ENCODE results near the gene STON2.
A peak's percentile ranks its signal among the peaks of the same experiment; 100 is the strongest.

STON2 gene

DNA sequence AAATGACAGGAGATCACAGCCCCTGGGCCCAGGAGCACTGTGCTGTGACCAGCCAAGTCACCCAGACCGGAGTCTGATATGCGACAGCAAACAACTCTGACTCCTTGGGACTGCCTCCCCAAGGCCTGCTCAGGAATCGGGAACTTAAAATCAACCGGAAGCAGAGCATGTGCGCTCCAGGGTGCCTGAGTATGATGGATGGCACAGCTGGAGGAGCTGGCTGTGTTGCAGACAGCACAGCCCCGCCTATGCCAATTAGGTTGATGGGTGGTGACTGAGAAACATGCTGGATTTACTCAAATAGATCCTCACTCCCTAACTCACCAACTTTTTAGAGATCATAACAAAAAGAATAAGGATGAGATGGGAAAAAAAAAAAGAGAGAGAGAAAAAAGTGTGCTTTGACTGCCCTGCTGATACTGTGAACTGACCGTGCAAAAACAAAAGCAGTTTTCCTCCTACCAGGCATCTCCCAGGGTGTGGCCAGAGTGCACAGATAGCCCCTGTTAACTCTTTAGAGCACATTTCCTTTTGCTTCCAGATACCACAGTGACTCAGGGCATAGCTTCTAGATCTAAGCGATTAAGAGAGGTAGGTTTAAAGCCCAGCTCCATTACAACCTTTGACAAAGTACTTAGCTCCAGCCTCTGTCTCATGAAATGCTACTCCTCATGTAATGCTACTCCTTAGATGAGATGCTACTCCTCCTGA is 27.4 kb upstream of the STON2 start:
- no peak for DNase-seq (ENCODE audit: low read depth)
- H3K4me3 ChIP-seq (ENCODE audit: low read depth, low read length): no peak overlapping the region

DNA sequence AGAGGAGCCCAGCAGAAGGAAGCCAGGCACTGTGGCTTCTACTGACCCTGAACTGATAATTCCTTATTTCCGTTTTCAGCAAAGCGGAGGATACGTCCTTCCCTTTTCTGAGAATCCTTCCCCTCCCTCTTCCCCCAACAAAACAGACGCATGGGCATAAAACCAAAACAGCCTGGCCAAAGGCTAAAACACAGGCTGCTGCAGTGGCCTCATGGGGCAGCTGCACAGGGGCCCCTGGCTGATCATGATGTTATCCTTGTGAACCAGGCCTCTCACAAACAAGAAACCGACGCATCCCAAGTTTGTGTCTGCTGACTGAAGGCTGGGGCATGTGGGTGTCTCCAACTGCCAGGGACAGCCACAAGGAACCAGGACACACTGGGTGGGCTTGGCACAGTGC is 23.4 kb upstream of the STON2 start:
- no peak overlapping the region for H3K4me3 ChIP-seq (ENCODE audit: low read depth, low read length)
- DNase-seq (ENCODE audit: low read depth): no peak

DNA sequence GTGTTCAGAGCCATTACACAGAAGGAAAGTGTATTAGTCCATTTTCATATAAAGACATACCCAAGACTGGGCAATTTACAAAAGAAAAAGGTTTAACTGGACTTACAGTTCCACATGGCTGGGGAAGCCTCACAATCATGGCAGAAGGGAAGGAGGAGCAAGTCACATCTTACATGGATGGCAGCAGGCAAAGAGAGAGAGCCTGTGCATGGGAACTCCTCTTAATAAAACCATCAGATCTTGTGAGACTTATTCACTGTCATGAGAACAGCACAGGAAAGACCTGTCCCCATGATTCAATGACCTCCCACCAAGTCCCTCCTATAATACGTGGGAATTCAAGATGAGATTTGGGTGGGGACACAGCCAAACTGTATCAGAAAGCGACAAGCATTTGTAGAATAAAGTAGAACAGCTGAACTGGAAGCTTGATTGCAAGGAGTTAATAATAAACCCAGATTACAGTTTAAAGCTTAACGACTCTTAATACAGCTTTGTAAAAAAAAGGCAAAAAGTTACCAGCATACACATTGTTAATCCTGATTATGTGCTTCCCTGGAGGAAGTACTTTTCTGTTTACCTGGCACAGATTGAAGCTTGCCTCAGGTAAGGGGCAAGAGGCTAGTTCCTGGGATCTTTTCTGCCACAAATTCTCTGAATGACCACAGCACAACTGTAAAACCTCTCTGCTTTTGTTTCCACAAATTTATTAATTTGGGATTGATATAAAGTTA is 18.1 kb upstream of the STON2 start:
- H3K4me3 ChIP-seq (ENCODE audit: low read depth, low read length): no peak overlapping the region
- no peak for DNase-seq (ENCODE audit: low read depth)

DNA sequence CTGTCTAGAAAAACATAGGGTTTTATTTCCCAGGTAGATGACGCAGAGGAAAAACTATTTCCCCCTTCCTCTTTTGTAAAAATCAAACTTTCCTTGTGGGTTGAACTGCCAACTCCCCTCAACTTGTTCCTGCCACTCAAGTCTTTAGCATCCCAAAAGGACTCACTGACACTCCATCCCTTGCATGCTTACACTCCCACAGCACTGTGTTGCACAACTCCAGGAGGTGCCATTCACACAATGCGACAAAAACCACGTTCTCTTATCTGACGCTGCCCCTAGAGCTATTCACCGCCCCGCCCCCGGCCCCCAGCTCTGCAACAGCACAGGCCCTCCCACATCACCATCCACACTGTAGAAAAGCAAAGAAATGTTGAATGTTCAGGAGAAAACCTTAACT is 16.9 kb upstream of the STON2 start:
- no peak overlapping the region for H3K4me3 ChIP-seq (ENCODE audit: low read depth, low read length)
- no peak for DNase-seq (ENCODE audit: low read depth)

DNA sequence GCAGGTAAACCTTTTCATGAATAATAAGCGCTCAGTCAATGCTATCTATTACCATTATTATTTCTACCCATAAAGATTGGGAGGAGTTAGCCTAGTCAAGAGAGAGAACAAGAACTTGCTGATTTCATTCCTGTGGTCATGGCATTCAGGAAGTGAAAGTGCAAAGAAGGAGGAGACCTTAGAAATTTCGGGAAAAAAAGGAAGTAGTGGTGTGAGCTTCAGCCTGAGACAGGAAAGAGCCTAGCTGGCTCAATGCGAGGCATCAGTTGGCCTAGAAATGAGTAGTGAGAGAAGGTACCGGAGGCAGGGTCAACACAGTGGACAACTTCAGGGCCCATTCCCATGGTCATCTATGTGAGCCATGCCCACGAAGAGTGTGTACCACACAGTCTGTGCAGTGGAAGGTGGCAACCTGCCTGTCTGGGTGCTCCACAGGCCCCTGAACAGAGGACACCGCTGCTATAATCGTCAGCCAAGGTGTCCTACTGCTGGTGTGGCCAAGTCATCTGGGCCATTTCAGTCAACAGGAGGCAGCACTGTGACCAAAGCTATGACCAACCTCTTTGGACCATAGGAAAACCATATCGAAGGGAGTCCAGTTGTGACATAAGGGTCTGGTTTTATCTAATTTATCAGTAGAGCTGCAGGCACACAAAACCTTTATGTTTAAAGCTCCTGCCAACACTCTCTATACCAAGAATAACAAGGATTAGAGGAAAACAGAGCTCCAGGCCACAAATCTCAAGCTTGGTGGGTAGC is 16.2 kb upstream of the STON2 start:
- no peak overlapping the region for H3K4me3 ChIP-seq (ENCODE audit: low read depth, low read length)

DNA sequence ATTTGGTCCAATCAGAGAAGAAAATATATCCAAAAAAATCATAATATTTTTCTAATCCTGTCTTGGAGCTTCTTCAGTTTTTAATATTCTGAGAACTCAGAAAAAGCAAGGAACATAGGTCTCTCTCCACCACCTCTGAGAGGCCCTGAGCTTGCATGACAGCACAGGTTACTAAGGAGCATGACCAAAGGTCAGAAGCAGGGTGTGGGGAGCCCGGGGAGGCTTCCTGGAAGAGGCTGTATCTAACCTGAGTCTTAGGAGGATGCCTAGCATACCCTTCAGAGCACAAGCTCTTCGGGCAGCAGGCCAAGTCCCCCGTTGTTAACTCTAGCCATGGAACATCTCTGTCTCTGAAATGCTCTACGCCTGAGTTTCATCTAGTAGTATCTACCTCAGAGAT is 15.7 kb upstream of the STON2 start:
- H3K4me3 ChIP-seq (ENCODE audit: low read depth, low read length): no peak overlapping the region
- no peak for DNase-seq (ENCODE audit: low read depth)

More for the DNA sequence above, 16.2 kb upstream of the STON2 start:
- no peak for DNase-seq (ENCODE audit: low read depth)

- H3K4me3 ChIP-seq (ENCODE audit: low read depth, low read length): no peak overlapping the region
- no peak for DNase-seq (ENCODE audit: low read depth)
Measured at GRCh38 chr14:81414123-81414522, 14.0 kb upstream of the STON2 start.

DNA sequence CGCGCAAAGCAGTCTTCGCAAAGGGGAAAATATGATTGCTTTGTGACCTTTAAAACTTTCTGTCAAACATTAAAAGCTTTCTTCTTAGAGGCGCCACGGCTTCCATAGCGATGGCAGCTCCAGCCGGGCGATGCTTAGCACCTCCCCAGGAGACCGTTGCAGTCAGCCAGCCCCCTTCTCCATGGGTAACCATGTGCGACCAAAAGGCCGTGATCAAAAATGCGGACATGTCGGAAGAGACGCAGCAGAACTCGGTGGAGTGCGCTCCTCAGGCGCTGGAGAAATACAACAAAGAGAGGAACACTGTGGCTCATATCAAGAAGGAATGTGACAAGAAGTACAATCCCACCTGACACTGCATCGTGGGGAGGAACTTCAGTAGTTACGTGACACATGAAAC is 12.7 kb upstream of the STON2 start:
- H3K4me3 ChIP-seq (ENCODE audit: low read depth, low read length): no peak overlapping the region
- no peak for DNase-seq (ENCODE audit: low read depth)

GRCh38 chr14:81408595-81408994 is 8.5 kb upstream of the STON2 start:
- no peak for DNase-seq (ENCODE audit: low read depth)
- H3K4me3 ChIP-seq (ENCODE audit: low read depth, low read length): no peak overlapping the region

DNA sequence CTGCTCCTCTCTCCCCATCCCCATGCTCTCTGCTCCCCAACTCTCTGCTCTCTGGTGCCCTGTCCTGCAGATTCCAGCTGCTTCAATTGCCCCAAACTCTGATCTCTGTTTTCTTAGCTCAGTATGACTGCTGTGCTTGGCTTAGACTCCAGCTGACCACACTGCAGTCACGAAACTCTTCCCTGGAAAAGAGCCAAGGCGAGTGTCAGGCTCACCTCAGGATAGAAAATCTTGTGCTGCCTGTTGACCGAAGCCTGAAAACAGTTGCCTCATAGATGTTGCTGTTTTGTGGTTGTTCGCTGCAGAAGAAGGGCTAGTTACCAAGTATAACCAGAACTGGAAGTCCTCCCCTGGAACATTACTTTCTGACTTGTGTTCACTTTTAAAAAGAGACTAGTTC is 6.7 kb upstream of the STON2 start:
- H3K4me3 ChIP-seq (ENCODE audit: low read depth, low read length): no peak overlapping the region
- DNase-seq (ENCODE audit: low read depth): peak; percentile 74

DNA sequence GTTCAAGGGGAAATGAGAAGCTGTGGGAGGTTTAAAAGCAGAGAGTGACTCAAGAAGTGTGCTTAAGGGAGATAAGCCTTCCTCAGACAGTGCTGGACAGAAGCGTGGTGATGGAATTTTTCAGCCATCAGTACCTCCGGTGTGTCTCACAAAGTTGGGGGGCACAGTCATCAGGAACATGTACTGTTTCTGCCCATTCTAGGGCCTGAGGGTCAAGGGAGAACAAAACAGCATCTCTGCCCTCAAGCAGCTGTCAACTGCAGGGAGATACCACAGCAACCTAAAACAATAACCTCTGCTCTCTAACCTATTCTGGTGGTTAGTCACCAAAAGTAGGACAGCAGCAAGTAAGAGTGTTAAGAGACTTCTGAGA is 2.0 kb upstream of the STON2 start:
- H3K4me3 ChIP-seq (ENCODE audit: low read depth, low read length): no peak overlapping the region
- peak; percentile 9 for DNase-seq (ENCODE audit: low read depth)

- DNase-seq (ENCODE audit: low read depth): peak; percentile 78
- H3K4me3 ChIP-seq (ENCODE audit: low read depth, low read length): no peak overlapping the region
Measured at GRCh38 chr14:81401420-81402122, 1.4 kb upstream of the STON2 start.

GRCh38 chr14:81400852-81401251 is 728 bp upstream of the STON2 start:
- DNase-seq (ENCODE audit: low read depth): peak; percentile 98

DNA sequence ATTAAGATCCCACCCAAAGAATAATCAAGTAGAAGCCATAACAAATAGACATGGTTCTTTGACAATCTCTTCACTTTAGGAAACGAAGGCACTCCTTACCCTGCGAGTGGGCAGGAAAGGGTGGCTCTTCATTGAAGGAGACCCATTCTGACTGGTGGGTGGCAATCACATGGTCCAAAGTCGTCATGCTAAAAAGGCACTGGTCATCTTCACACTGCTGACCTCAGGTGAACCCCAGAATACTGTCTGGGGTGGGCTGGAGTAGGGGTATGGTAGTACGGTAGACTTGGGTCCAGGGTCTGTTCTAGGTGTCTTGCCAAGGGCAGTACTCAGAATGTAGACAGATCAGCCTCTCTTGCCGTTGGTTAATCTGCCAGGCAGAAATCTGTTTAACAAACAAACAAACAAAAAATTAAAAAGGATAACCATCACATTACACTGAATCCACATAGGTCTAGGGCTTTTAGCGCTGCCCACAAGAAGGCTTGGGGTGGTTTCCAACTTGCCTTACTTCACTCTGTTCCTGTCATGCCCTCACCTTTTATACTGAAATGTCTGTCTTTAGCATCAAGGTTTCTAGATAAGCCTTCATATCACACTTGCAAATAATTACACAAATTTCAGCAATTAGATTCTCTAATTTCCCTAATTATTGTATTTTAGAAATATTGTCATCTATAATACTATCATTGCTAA is 1.8 kb downstream of the STON2 start:
- no peak for DNase-seq (ENCODE audit: low read depth)
- H3K4me3 ChIP-seq (ENCODE audit: low read depth, low read length): no peak overlapping the region

More at GRCh38 chr14:81400852-81401251, 728 bp upstream of the STON2 start:
- H3K4me3 ChIP-seq (ENCODE audit: low read depth, low read length): no peak overlapping the region

DNA sequence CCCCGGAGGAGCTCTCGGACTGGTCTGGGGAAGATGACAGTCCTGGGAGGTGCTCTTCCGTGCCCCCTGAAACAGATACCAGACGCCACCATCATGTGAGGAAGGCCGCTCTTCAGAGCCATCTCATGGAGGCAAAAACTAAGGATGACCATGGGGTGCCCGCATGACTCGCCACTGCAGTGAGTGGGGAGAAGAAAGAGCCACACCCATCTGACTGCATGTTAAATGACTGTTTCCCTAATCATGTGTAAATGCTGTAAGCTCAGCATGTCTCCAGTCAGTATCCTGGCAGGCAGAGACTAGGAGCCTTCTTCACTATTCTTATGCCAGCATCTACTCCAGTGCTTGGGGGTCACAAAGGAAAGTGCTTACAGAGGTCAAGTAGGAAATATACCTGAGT is 4.0 kb downstream of the STON2 start:
- no peak for DNase-seq (ENCODE audit: low read depth)
- no peak overlapping the region for H3K4me3 ChIP-seq (ENCODE audit: low read depth, low read length)

GRCh38 chr14:81394739-81395138 is 5.4 kb downstream of the STON2 start:
- DNase-seq (ENCODE audit: low read depth): no peak
- no peak overlapping the region for H3K4me3 ChIP-seq (ENCODE audit: low read depth, low read length)

DNA sequence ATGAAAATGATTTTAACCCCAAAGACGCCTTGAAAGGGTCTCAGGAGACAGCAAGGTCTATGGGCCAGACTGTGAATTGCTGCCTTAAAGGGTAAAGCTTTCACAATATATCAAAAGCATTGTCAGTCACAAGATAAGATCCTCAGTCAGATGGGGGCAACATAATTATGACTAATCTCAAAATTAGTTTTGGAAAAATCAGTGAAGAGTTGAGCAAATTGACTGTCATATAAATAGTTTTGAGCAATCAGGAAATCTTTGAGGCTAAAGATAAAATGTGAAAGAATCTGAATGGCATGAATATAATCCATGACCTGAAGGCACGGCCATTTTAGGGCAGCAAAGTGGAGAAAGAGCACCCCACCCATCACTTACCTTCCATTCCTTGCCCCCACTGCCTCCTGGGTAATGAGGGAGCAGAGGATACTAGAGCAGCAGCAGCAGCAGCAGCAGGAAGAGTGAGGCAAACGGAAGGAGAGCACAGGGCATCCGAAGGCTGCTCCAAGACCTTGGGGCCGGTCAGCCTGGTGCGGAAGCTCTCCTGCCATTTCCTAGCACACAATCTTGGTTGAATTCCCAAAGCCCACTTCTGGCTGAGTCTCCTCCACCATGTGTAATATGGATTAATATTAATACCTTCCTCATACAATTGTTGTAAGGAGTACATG is 7.0 kb downstream of the STON2 start:
- no peak overlapping the region for H3K4me3 ChIP-seq (ENCODE audit: low read depth, low read length)

DNA sequence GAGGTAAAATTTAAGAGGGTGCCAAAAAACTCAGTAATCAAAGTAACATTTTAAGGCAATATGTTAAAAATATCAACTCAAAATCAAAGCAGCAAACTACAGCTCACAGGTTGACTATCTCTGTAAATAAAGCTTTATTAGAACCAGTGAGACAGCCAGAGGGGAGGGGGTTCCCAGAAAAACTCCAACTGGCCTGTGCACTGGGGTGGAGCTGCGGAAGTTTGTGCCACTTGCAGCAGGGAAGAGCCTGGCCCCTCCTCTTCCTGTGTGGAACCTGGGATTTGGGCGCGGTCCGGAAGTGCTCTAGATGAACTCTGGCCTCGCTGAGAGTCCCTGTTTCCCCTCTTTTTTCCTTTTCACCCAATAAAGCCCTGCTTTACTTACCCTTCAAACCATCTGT is 8.1 kb downstream of the STON2 start:
- no peak for DNase-seq (ENCODE audit: low read depth)

More for the DNA sequence above, 7.0 kb downstream of the STON2 start:
- DNase-seq (ENCODE audit: low read depth): no peak

GRCh38 chr14:81390696-81391095 is 9.4 kb downstream of the STON2 start:
- H3K4me3 ChIP-seq (ENCODE audit: low read depth, low read length): no peak overlapping the region
- DNase-seq (ENCODE audit: low read depth): no peak

More for the DNA sequence above, 8.1 kb downstream of the STON2 start:
- no peak overlapping the region for H3K4me3 ChIP-seq (ENCODE audit: low read depth, low read length)
